HS-27A (cell line): Measurements from ENCODE around the gene GRIK4.

ENCODE experiments used
- DNase-seq: peaks from one replicate; pipeline ENCODE4 v3.0.0-alpha.2; 2012; ENCODE audit warnings: low read depth, missing footprints

Gene GRIK4

GRCh38 chr11:120811731-120812130, 300.2 kb downstream of the GRIK4 start:
- DNase-seq = no peak

GRCh38 chr11:120814531-120815318, 303.2 kb downstream of the GRIK4 start:
- DNase-seq = no peak

- no peak for DNase-seq
Observed at GRCh38 chr11:120815319-120816100, 304.0 kb downstream of the GRIK4 start.

GRCh38 chr11:120816176-120816575, 304.6 kb downstream of the GRIK4 start:
- DNase-seq = no peak

DNA sequence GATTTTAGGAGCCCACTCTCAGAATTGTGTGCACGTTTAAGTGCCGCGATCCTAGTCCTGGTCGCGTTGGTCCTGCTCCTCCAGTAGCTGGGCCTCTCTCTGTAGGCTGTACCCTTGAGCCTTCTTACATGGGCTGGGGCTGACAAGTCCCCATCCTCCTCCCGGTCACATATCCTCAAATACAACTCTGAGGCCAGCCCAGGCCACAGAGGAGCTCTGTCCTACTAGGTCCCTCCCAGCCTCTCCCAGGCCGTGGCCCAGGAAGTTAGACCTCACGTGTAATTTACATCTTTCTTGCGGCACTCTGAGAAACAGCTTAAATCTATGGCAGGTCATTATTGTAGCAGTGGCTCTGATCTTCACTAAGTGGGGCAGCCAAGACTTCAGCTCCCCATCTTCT, 305.2 kb downstream of the GRIK4 start:
- no peak for DNase-seq

- DNase-seq = no peak
Observed at GRCh38 chr11:120817158-120817557, 305.6 kb downstream of the GRIK4 start.

DNA sequence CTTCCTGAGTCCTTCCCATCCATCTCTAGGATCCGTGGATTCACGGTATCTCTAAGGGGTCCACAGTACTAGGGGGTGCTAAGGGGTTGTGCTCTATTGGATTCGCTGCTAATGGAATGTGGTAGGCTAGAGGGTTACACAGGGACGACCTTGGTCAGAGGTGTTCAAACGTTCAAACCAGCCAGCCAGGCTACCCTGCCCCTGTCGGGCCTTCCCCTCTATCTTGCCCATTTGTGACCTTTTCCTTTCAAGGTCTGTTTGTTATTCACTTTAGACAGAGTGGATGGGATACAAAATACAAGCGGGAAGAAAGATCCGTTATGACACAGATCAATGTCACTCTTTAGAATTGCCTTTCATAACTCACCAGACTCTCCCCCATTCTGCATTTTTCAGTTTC, 306.5 kb downstream of the GRIK4 start:
- DNase-seq = no peak

DNA sequence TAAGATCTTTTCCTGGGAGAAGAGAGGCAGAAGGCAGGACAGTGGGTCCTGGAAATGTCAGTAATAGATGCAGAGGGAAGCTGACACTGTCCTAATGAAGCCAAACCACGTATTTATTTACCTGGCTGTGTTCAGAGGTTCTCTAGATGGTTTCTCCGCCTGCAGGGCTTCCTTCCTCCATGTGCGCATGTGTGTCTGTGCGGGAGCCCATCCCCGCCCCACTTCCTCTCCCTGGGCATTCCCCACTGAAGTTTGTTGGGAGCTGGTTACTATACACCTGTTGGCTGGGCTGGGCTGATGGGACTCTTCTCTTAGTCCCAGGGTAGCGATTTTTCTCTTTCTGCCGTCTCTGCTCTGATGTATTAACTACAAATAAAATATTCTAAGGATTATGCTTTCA, 307.5 kb downstream of the GRIK4 start:
- DNase-seq = no peak

GRCh38 chr11:120819437-120820365, 308.2 kb downstream of the GRIK4 start:
- DNase-seq = no peak

GRCh38 chr11:120823159-120823558, 311.6 kb downstream of the GRIK4 start:
- DNase-seq = no peak

DNA sequence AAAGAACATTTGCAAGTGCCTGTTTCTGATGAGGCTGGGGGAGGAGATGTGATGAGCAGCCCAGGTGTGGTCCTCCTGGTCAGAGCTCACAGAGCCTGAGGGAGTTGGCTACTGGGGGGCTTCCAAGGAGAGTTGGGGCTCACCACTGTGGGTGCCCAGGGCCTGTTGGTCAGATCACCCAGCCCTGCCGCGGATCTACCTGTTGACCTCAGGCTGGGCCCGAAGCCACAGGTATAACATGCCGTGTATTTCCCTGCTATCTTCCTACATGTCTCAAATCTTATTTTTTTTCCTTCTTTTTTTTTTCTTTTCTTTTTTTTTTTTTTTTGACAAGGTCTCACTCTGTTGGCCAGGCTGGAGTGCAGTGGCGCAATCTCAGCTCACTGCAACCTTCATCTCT, 312.7 kb downstream of the GRIK4 start:
- no peak for DNase-seq

GRCh38 chr11:120827198-120827597, 315.6 kb downstream of the GRIK4 start:
- no peak for DNase-seq

GRCh38 chr11:120827820-120828219, 316.3 kb downstream of the GRIK4 start:
- DNase-seq = no peak

DNA sequence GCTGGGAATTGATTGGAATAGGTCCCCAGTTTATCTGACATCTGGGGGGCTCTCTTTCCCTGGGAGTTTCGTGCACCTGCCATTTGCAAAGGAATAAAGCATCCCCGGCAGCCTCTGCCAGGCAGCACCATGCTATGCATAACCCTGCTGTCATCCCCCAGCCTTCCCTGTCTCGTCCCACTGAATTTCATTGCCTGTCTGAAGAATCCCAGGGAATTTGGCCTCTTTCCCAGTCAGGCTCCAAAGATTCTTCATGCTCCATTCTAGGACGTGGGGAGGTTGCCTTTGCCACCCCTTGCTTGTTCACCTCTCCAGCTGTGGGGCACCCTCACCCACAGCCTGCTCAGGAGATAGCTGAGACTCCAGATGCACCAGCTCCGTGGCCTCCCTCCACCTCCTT, 317.3 kb downstream of the GRIK4 start:
- DNase-seq = no peak

GRCh38 chr11:120830085-120830620, 318.6 kb downstream of the GRIK4 start:
- no peak for DNase-seq

DNA sequence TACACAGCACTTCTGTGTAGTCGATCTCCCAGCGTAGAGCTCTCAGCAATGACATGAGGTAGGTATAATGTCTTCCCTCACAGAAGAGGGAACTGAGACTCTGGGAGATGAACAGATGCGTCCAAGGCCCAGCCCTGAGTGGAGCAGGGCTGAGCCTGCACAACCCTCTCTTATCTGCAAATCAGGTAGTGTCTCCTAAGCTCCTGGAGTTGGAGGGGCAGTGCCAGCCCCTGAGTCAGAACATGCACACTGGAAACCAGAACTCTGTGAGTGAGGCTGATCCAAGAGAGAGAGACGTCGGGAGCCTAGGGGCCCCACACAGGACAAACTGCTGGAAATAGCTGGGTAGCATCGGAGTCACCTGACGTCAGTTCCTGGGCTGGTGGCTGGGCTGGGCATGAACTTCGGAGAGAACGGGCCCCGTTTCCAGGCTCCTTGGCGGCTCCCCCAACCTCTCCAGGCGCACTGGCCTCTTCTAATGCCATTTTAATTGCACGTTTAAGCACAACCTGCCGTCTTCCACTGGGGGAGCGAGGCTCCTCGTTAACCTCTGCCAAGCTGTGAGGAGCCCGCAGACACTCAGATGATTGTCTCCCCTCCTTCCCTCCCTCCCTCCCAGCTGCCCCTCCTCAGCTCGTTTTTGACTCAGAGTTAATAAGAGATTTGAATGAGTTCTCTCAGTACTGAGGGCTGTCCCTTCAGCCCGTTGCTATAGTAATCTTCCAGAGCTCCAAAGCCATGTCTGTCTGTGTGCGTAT, 321.1 kb downstream of the GRIK4 start:
- no peak for DNase-seq

- no peak for DNase-seq
Observed at GRCh38 chr11:120834686-120835210, 323.2 kb downstream of the GRIK4 start.

- no peak for DNase-seq
Observed at GRCh38 chr11:120835601-120836228, 324.2 kb downstream of the GRIK4 start.

GRCh38 chr11:120837696-120838095, 326.1 kb downstream of the GRIK4 start:
- DNase-seq = no peak

DNA sequence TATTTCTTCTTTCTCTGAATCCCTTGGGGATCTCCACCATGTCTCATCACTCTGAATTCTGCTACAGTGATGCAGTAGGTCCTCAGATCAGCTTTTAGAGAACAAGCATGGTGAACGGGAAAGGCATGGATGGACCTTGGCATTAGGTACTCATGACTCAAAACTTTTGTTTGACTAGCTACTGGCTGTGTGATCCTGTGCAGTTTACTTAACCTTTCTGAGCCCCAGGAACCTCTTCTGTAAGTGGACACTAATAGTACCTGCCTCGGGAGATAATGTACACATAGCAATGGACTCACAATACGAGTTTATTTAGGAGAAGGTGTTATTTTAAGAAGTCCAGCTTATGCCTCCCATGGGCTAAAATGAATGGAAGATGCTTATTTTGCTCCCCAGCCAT, 327.7 kb downstream of the GRIK4 start:
- no peak for DNase-seq
